SU-DHL-6 (cell line): Measurements from ENCODE around the gene TECPR2.

Experiments
- H2AFZ ChIP-seq: fragments of 200-600 bp; sonication (generic); 2 replicates; pipeline ENCODE4 v1.6.1; 2014; ENCODE audit warnings: low read depth, mild to moderate bottlenecking, moderate library complexity, mixed read lengths, antibody characterized with exemption, low read length; ENCODE audit not compliant: severe bottlenecking
- H3F3A ChIP-seq: fragments of 200-600 bp; shearing (Covaris generic); 2 replicates; pipeline ENCODE4 v1.6.0; 2016; ENCODE audit warnings: antibody characterized with exemption, mild to moderate bottlenecking; ENCODE audit not compliant: insufficient read depth
- H3K27ac ChIP-seq: fragments of 200-600 bp; sonication (generic); 2 replicates; pipeline ENCODE4 v1.5.1; 2016; ENCODE audit warnings: low read depth, mild to moderate bottlenecking, low read length, moderate library complexity, mixed read lengths
- H3K27me3 ChIP-seq: fragments of 200-600 bp; sonication (generic), shearing (Covaris generic); 2 replicates; pipeline ENCODE4 v1.6.0; 2014; ENCODE audit warnings: mild to moderate bottlenecking, low read length
- H3K36me3 ChIP-seq: fragments of 200-600 bp; sonication (generic); 2 replicates; pipeline ENCODE4 v1.6.1; 2014; ENCODE audit warnings: mild to moderate bottlenecking, low read length, mixed read lengths
- H3K4me2 ChIP-seq: fragments of 300-600, 200-600 bp; shearing (Covaris generic), sonication (generic); 2 replicates; pipeline ENCODE4 v1.6.0; 2014; ENCODE audit warnings: low read length, low read depth, mild to moderate bottlenecking; ENCODE audit not compliant: poor library complexity, severe bottlenecking
- H3K4me3 ChIP-seq: fragments of 200-600 bp; sonication (generic); 2 replicates; pipeline ENCODE4 v1.5.1; 2014; ENCODE audit warnings: antibody characterized with exemption, low read length, mild to moderate bottlenecking, mixed read lengths; ENCODE audit not compliant: insufficient read depth, poor library complexity, severe bottlenecking
- H3K79me2 ChIP-seq: fragments of 200-600 bp; sonication (generic); 2 replicates; pipeline ENCODE4 v1.6.1; 2014; ENCODE audit warnings: mild to moderate bottlenecking, low read length, moderate library complexity; ENCODE audit not compliant: insufficient read depth
- H3K9ac ChIP-seq: fragments of 200-600 bp; sonication (generic); 2 replicates; pipeline ENCODE4 v1.7.0; 2014; ENCODE audit warnings: mild to moderate bottlenecking, low read length
- H3K9me2 ChIP-seq: fragments of 200-600 bp; sonication (generic); replicated peaks from 2 replicates; pipeline ENCODE4 v1.6.1; 2014; ENCODE audit warnings: low read length; ENCODE audit not compliant: insufficient read depth
- H3K9me3 ChIP-seq: fragments of 200-600 bp; sonication (generic); 2 replicates; pipeline ENCODE4 v1.6.1; 2014; ENCODE audit warnings: low read length, mixed read lengths; ENCODE audit not compliant: insufficient read depth
- H4K20me1 ChIP-seq: fragments of 200-600 bp; sonication (generic); 2 replicates; pipeline ENCODE4 v1.6.1; 2014; ENCODE audit warnings: low read depth, mild to moderate bottlenecking, antibody characterized with exemption, low read length, moderate library complexity, mixed read lengths
- EZH2phosphoT487 ChIP-seq: fragments of 200-600 bp; sonication (generic), shearing (Covaris generic); conservative IDR thresholded peaks from 2 replicates; pipeline ENCODE4 v1.6.1; 2018; ENCODE audit warnings: mild to moderate bottlenecking, antibody characterized with exemption, low read length, moderate library complexity, mixed read lengths
- TF ChIP-seq, protein P1 (sequence below): fragments of 200-600 bp; sonication (generic); IDR thresholded peaks from one replicate; pipeline ENCODE4 v1.5.1; 2017; ENCODE audit warnings: antibody characterized with exemption, mild to moderate bottlenecking, low read length, moderate library complexity; ENCODE audit not compliant: insufficient read depth, poor library complexity, severe bottlenecking

Gene TECPR2

DNA sequence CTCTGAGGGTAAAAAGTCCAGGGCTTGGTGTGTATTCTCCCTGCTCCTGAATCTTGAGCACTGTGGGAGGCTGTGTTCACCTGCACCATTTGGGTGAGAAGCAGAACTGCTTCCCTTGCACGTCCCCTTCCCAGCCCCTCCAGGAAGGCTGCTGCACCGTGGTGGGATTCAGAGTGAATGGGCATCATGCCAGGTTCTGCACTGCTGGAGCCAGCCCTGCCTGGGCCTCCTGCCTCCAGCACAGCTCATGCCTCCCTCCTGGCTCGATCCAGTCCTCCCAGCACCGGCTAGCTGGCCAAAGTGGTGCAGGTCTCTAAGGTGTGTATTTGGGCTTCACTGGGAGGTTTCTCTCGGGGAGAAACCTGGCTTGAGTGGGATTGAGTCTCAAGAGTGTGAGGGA lies 92.0 kb downstream of the TECPR2 start:
- Histone ChIP-seq H3K9me2 (no peaks in the 10 kb centered on the region), H3K27me3 (no peaks in the 10 kb centered on the region), H3K9ac (no peak overlapping the region), H3K4me3 (no peak overlapping the region), H3F3A (no peaks in the 10 kb centered on the region), H4K20me1 (no peaks in the 10 kb centered on the region), H3K4me2 (no peak overlapping the region), H2AFZ (no peak overlapping the region), H3K79me2 (no peaks in the 10 kb centered on the region), H3K36me3 (no peaks in the 10 kb centered on the region), H3K27ac (no peak overlapping the region), H3K9me3 (no peaks in the 10 kb centered on the region)
- TF ChIP-seq, protein P1, sequence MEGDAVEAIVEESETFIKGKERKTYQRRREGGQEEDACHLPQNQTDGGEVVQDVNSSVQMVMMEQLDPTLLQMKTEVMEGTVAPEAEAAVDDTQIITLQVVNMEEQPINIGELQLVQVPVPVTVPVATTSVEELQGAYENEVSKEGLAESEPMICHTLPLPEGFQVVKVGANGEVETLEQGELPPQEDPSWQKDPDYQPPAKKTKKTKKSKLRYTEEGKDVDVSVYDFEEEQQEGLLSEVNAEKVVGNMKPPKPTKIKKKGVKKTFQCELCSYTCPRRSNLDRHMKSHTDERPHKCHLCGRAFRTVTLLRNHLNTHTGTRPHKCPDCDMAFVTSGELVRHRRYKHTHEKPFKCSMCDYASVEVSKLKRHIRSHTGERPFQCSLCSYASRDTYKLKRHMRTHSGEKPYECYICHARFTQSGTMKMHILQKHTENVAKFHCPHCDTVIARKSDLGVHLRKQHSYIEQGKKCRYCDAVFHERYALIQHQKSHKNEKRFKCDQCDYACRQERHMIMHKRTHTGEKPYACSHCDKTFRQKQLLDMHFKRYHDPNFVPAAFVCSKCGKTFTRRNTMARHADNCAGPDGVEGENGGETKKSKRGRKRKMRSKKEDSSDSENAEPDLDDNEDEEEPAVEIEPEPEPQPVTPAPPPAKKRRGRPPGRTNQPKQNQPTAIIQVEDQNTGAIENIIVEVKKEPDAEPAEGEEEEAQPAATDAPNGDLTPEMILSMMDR, result no peak
- no peak for TF ChIP-seq EZH2phosphoT487

DNA sequence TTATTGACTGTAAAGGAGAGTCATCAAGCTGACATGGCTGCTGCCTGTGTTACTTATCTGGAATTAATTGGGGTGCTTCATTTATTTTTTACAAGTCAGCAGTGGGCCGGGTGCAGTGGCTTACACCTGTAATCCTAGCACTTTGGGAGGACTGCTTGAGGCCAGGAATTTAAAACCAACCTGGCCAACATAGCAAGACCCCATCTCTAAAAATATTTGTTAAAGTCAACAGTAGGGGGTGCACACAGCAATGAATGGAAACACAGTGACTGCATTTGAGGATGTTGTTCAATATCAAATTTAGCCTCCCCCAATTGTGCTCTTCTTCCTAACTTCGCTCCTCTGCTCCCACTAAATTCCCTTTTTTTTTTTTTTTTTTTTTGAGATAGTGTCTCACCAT lies 94.8 kb downstream of the TECPR2 start:
- Histone ChIP-seq H3K9me3 (no peaks in the 10 kb centered on the region), H4K20me1 (no peaks in the 10 kb centered on the region), H3K27me3 (no peaks in the 10 kb centered on the region), H3K79me2 (no peaks in the 10 kb centered on the region), H3K4me3 (no peak overlapping the region), H3K9me2 (no peaks in the 10 kb centered on the region), H3K36me3 (no peaks in the 10 kb centered on the region), H3K27ac (no peak overlapping the region), H3K4me2 (no peak overlapping the region), H2AFZ (no peak overlapping the region), H3F3A (no peaks in the 10 kb centered on the region), H3K9ac (no peak overlapping the region)
- TF ChIP-seq, protein P1, result no peak
- TF ChIP-seq EZH2phosphoT487, result no peak

DNA sequence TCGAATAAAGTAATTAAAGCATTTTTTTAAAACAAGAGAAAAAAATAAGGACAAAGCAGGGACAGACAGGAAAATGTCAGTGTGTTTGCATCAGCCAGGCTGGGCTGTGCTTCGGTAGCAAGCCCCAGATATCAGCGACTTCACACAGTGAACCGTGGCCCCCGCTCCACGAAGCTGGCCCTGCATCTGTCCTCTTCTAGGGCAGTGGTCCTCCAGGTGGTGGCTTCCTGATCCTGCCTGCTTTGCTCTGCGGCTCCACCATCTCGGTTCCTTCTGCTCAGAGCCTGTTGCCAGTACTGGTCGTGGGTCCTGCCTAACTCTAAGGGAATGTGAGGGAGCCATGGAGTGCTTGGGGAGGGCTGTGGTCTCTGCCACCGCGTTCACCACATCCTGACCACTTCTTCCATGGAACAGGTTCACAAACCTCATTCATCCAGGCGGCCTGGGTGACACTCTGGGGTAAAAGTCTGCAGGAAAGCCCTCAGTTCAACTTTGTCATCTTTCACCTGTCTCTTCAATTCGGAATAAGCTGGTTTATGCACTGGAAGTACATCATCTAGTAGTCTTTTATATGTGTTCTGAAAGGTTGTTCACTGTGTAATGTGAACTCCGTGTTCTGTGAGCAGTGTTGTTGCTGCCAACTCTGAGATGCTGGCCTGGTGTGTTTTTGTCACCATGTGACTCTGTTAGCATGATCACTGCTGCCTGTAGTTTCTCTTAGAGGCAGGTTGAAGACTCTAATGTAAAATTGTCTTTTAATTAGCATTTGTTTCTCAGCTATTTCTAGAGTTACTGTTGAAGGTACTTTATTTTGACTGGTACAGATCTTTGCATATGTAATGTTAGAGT lies 99.0 kb downstream of the TECPR2 start:
- Histone ChIP-seq H3K27ac (no peak overlapping the region), H3K4me3 (no peak overlapping the region), H3F3A (no peaks in the 10 kb centered on the region), H3K36me3 (no peaks in the 10 kb centered on the region), H3K9ac (no peak overlapping the region), H2AFZ (no peak overlapping the region), H3K9me2 (no peaks in the 10 kb centered on the region), H3K79me2 (no peaks in the 10 kb centered on the region), H4K20me1 (no peaks in the 10 kb centered on the region), H3K4me2 (no peak overlapping the region), H3K27me3 (no peaks in the 10 kb centered on the region), H3K9me3 (no peaks in the 10 kb centered on the region)
- TF ChIP-seq, protein P1, result no peak
- TF ChIP-seq EZH2phosphoT487, result no peak
